DOHH2 (cell line): ENCODE measurements around the gene CFAP53.

ENCODE experiments used
- EZH2phosphoT487 ChIP-seq: fragments of 200-600 bp; sonication (generic); IDR thresholded peaks from 2 replicates; pipeline ENCODE4 v1.6.1; 2017; ENCODE audit warnings: borderline replicate concordance, mild to moderate bottlenecking, antibody characterized with exemption, low read length, moderate library complexity, mixed read lengths
- TF ChIP-seq, protein P1 (sequence below): fragments of 200-600 bp; sonication (generic); IDR thresholded peaks from one replicate; pipeline ENCODE4 v1.5.1; 2014; ENCODE audit warnings: antibody characterized with exemption, mild to moderate bottlenecking, low read depth, low read length; ENCODE audit not compliant: poor library complexity, severe bottlenecking

GRCh38 chr18:50199921-50200320 is 66.4 kb downstream of the CFAP53 start:
- TF ChIP-seq, protein P1, sequence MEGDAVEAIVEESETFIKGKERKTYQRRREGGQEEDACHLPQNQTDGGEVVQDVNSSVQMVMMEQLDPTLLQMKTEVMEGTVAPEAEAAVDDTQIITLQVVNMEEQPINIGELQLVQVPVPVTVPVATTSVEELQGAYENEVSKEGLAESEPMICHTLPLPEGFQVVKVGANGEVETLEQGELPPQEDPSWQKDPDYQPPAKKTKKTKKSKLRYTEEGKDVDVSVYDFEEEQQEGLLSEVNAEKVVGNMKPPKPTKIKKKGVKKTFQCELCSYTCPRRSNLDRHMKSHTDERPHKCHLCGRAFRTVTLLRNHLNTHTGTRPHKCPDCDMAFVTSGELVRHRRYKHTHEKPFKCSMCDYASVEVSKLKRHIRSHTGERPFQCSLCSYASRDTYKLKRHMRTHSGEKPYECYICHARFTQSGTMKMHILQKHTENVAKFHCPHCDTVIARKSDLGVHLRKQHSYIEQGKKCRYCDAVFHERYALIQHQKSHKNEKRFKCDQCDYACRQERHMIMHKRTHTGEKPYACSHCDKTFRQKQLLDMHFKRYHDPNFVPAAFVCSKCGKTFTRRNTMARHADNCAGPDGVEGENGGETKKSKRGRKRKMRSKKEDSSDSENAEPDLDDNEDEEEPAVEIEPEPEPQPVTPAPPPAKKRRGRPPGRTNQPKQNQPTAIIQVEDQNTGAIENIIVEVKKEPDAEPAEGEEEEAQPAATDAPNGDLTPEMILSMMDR, result no peak
- TF ChIP-seq EZH2phosphoT487, result no peak
